ENCODE data around the gene SORCS1. TPM values are rescaled to one million over a fixed set of nuclear protein-coding genes. Genes with fewer than 3 reads are reported as not detected.

Gene SORCS1
- total and polyA plus RNA-seq, 2 of the 8 experiments (the other 6 are each of a cell fraction or from before 2014, with no cell fraction given), result 4.1 to 4.6 TPM

- H4K20me1 ChIP-seq (replicated peaks in 1 of 2; ENCODE audit: control insufficient read depth in 1 of 2, insufficient read depth in 2 of 2, low read length in 2 of 2), result no peaks in the 10 kb centered on the region
- no peak overlapping the region for H3K4me3 ChIP-seq (ENCODE audit: extremely low read depth in 1 of 4, insufficient read depth in 2 of 4, low read depth in 3 of 4, low read length in 4 of 4)
- H3K27me3 ChIP-seq (replicated peaks in 1 of 4; ENCODE audit: control insufficient read depth in 3 of 4, extremely low read depth in 1 of 4, insufficient read depth in 3 of 4, low read length in 3 of 4), result no peaks in the 10 kb centered on the region
- no peak overlapping the region for H3K18ac ChIP-seq (ENCODE audit: extremely low read depth, low read length)
- H3K23me2 ChIP-seq (ENCODE audit: low read depth, low read length), result no peaks in the 10 kb centered on the region
- H3K14ac ChIP-seq (ENCODE audit: insufficient read length), result no peak overlapping the region
- WGBS, 2 experiments (ENCODE audit: extremely low coverage in 1 of 2, insufficient coverage in 1 of 2, insufficient read length in 1 of 2, insufficient replicate concordance in 2 of 2, low coverage in 1 of 2, low lambda C conversion rate in 2 of 2, missing lambda C conversion rate in 1 of 2), result 96% methylated on average over 5 of the region's 5 CpGs; no CpG with 5 or more reads in 1 of the 2 experiments
- peaks cover 0 to 4% of the 10 kb centered on the region in 2 experiments; a peak in 1 of 4 replicates for H3K9me3 ChIP-seq (ENCODE audit: insufficient read depth in 2 of 2, low read depth in 1 of 2, low read length in 1 of 2)
- no peak overlapping the region for H2AK5ac ChIP-seq (ENCODE audit: low read depth, low read length)
- H3K4ac ChIP-seq (replicated peaks; ENCODE audit: insufficient read length, low read depth, low read length), result no peak overlapping the region
- H3K4me1 ChIP-seq (replicated peaks in 1 of 4; ENCODE audit: control insufficient read depth in 3 of 4, insufficient read depth in 4 of 4, low read length in 3 of 4), result peaks cover 0 to 4% (median 0%) of the 10 kb centered on the region in 4 experiments; a peak in 1 of 7 replicates
- FAIRE-seq (no peak), DNase-seq (ENCODE audit: low read depth in 1 of 2, low spot score in 2 of 2) (no peak)
- no peaks in the 10 kb centered on the region for H3K79me1 ChIP-seq (ENCODE audit: low read depth, low read length)
- H2BK5ac ChIP-seq (ENCODE audit: low read depth, low read length), result no peak overlapping the region
- no peak overlapping the region for H3K56ac ChIP-seq (replicated peaks; ENCODE audit: insufficient read length, low read depth, low read length)
- no peak overlapping the region for H2BK20ac ChIP-seq (ENCODE audit: low read length)
- H4K91ac ChIP-seq (replicated peaks; ENCODE audit: insufficient read length, low read length), result no peak overlapping the region
- no peak overlapping the region for H4K5ac ChIP-seq (ENCODE audit: insufficient read length, low read depth, low read length)
- H2BK120ac ChIP-seq (replicated peaks; ENCODE audit: low read depth, low read length), result no peak overlapping the region
- no peak overlapping the region for H3K9ac ChIP-seq (replicated peaks in 1 of 4; ENCODE audit: extremely low read depth in 1 of 4, low read depth in 3 of 4, low read length in 3 of 4)
- no peak overlapping the region for H2BK12ac ChIP-seq (ENCODE audit: low read depth, low read length)
- H2BK15ac ChIP-seq (ENCODE audit: low read length), result no peak overlapping the region
- H3K4me2 ChIP-seq (ENCODE audit: insufficient read depth in 1 of 2, low read depth in 2 of 2, low read length in 2 of 2), result no peak overlapping the region
- H3K23ac ChIP-seq (ENCODE audit: insufficient read length), result no peak overlapping the region
- H4K8ac ChIP-seq (ENCODE audit: extremely low read depth, insufficient read depth, low read length), result no peak overlapping the region
- ChIA-PET POLR2A (ENCODE audit: partially characterized antibody) (no interaction called here), CTCF (ENCODE audit: partially characterized antibody) (no interaction called here)
- no peak overlapping the region for H3K27ac ChIP-seq (ENCODE audit: low read depth, low read length)
- no peaks in the 10 kb centered on the region for H3K79me2 ChIP-seq (ENCODE audit: control insufficient read depth in 1 of 2, insufficient read depth in 2 of 2, low read length in 2 of 2)
- no peak overlapping the region for H2AFZ ChIP-seq (ENCODE audit: low read length)
- no peaks in the 10 kb centered on the region for H3K36me3 ChIP-seq (ENCODE audit: control insufficient read depth in 2 of 4, insufficient read depth in 4 of 4, low read length in 3 of 4)
- TF ChIP-seq ATF2 (IDR thresholded peaks at IDR 0.05; ENCODE audit: low read length) (no peak), KDM5A (IDR thresholded peaks at IDR 0.05; ENCODE audit: low read length) (no peak), JUN (IDR thresholded peaks at IDR 0.05; ENCODE audit: low read depth, low read length) (no peak), HDAC6 (IDR thresholded peaks at IDR 0.05; ENCODE audit: low read depth, low read length) (no peak), BACH1 (IDR thresholded peaks at IDR 0.05; ENCODE audit: low read length) (no peak), KDM4A (IDR thresholded peaks at IDR 0.05; ENCODE audit: low read depth, low read length, severe bottlenecking) (no peak), CHD2 (IDR thresholded peaks at IDR 0.05; ENCODE audit: low read length) (no peak), MAX (IDR thresholded peaks at IDR 0.05) (no peak), USF2 (IDR thresholded peaks at IDR 0.05; ENCODE audit: low read length) (no peak), ATF3 (IDR thresholded peaks at IDR 0.05; ENCODE audit: insufficient read depth, low read depth, low read length) (no peak)
These were observed 286.9 kb downstream of the SORCS1 start for GRCh38 chr10:106877574-106877973.
